ENCODE results near the gene DAP.

DAP gene

GRCh38 chr5:10637944-10638343, 123.1 kb downstream of the DAP start:
- Histone ChIP-seq H3K27me3 (replicated peaks; ENCODE audit: control insufficient read depth, insufficient read depth, low read length) (no peaks in the 10 kb centered on the region), H3K4me3 (replicated peaks; ENCODE audit: low read depth, low read length) (no peak overlapping the region), H3K36me3 (ENCODE audit: control insufficient read depth, insufficient read depth, low read length) (peaks cover 12% of the 10 kb centered on the region)
- no peak for DNase-seq (ENCODE audit: extremely low read depth, insufficient read length)
- TF ChIP-seq, protein P1, sequence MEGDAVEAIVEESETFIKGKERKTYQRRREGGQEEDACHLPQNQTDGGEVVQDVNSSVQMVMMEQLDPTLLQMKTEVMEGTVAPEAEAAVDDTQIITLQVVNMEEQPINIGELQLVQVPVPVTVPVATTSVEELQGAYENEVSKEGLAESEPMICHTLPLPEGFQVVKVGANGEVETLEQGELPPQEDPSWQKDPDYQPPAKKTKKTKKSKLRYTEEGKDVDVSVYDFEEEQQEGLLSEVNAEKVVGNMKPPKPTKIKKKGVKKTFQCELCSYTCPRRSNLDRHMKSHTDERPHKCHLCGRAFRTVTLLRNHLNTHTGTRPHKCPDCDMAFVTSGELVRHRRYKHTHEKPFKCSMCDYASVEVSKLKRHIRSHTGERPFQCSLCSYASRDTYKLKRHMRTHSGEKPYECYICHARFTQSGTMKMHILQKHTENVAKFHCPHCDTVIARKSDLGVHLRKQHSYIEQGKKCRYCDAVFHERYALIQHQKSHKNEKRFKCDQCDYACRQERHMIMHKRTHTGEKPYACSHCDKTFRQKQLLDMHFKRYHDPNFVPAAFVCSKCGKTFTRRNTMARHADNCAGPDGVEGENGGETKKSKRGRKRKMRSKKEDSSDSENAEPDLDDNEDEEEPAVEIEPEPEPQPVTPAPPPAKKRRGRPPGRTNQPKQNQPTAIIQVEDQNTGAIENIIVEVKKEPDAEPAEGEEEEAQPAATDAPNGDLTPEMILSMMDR (IDR thresholded peaks at IDR 0.05; ENCODE audit: insufficient read depth, low read length, poor library complexity, severe bottlenecking) = no peak

DNA sequence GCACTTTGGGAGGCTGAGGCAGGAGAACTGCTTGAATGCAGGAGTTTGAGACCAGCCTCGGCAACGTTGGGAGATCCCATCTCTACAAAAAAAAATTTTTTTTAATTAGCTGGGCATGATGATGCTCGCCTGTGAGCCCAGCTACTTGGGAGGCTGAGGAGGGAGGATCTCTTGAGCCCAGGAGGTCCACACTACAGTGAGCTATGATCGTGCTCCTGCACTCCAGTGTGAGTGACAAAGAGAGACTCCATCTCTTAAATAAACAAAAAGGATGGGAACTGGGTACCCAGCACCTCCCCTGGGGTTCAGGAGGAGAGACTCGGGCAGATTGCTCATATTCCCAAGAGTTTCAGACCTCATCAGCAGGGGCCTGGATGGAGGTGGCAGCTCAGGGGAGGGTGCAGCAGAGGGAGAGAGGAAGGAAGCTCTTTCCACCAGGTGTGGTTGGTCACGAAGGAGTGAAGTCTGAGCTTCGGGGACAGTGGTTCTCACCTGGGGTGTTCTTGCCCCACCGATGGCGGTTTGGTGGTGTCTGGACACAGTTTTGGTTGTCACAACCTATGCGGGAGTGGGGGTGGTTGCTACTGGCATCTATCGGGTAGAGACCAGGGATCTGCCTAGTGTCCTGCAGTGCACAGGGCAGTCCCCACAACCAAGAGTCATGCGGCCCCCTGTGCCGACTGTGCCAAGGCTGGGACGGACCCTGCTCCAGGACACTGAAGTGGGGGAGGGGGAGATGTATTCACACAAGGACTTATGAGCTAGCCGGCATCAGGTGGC, 124.5 kb downstream of the DAP start:
- TF ChIP-seq, protein P1 (IDR thresholded peaks at IDR 0.05; ENCODE audit: insufficient read depth, low read length, poor library complexity, severe bottlenecking) = no peak
- DNase-seq (ENCODE audit: extremely low read depth, insufficient read length) = no peak
- Histone ChIP-seq H3K36me3 (ENCODE audit: control insufficient read depth, insufficient read depth, low read length) (peaks cover 11% of the 10 kb centered on the region), H3K27me3 (replicated peaks; ENCODE audit: control insufficient read depth, insufficient read depth, low read length) (no peaks in the 10 kb centered on the region), H3K4me3 (replicated peaks; ENCODE audit: low read depth, low read length) (no peak overlapping the region)

DNA sequence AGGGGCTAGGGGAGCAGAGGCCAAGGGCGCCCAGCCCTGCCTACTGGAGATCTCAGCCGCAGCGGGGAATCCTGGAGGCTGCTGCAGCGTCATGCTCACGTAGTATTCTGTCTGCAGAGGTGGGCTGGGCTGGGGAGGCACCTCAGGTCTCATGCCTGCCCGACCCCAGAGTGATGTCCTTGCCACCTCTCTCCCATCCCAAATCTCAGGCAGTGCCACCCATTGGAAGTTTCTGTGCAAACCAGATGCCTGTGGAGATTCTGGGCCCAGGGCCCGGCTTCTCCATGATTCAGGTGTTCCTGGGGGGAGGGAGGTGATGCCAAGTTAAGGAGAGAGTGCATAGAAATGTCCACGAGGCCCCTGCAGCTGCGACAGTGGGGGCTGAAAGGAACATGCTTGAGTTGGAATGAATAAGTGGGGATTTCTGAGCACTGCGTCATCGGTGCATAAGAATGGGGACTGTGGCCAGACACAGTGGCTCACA, 125.1 kb downstream of the DAP start:
- peak overlapping the region; percentile 32 for H3K4me3 ChIP-seq (replicated peaks; ENCODE audit: low read depth, low read length)
- TF ChIP-seq, protein P1 (IDR thresholded peaks at IDR 0.05; ENCODE audit: insufficient read depth, low read length, poor library complexity, severe bottlenecking) = no peak

DNA sequence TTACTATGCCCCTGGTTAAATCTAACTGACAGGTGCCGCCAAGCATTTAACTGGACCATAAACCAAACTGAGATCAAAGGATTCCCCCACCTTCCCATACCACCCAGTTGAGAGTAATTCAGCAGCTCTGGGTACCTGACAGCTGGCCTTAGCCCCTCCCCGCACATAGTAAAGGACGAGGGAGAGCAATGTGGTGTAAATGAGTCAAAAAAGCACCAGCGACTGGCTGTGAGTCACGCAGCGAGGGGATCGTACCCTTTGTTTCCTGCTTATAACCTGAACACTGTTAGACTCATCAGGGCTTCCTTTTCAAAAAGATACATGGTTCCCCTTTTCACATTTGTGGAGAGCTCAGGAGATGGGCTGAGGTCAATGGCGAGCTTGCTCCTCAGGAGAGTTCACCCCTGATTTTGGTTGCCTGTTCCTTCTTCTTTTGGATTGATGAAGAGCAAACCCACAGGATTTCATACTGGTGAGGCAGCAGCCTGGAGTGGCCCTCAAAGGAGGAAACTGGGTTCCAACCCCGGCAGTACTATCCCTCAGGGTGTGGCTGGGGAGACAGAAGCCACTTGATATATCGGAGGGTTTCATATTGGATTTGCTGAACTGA, 125.7 kb downstream of the DAP start:
- peak overlapping the region; percentile 32 for H3K4me3 ChIP-seq (replicated peaks; ENCODE audit: low read depth, low read length)
- peaks cover 11% of the 10 kb centered on the region for H3K36me3 ChIP-seq (ENCODE audit: control insufficient read depth, insufficient read depth, low read length)
- DNase-seq (ENCODE audit: extremely low read depth, insufficient read length) = peak; percentile 79
- H3K27me3 ChIP-seq (replicated peaks; ENCODE audit: control insufficient read depth, insufficient read depth, low read length) = no peaks in the 10 kb centered on the region
- TF ChIP-seq, protein P1 (IDR thresholded peaks at IDR 0.05; ENCODE audit: insufficient read depth, low read length, poor library complexity, severe bottlenecking) = no peak

More for the DNA sequence above, 125.1 kb downstream of the DAP start:
- no peaks in the 10 kb centered on the region for H3K27me3 ChIP-seq (replicated peaks; ENCODE audit: control insufficient read depth, insufficient read depth, low read length)
- peak; percentile 64 for DNase-seq (ENCODE audit: extremely low read depth, insufficient read length)
- peaks cover 11% of the 10 kb centered on the region for H3K36me3 ChIP-seq (ENCODE audit: control insufficient read depth, insufficient read depth, low read length)

- no peak for DNase-seq (ENCODE audit: extremely low read depth, insufficient read length)
- Histone ChIP-seq H3K27me3 (replicated peaks; ENCODE audit: control insufficient read depth, insufficient read depth, low read length) (no peaks in the 10 kb centered on the region), H3K4me3 (replicated peaks; ENCODE audit: low read depth, low read length) (peak overlapping the region; percentile 32; the same call in 1 of the 2 replicates), H3K36me3 (ENCODE audit: control insufficient read depth, insufficient read depth, low read length) (peaks cover 9% of the 10 kb centered on the region)
- TF ChIP-seq, protein P1 (IDR thresholded peaks at IDR 0.05; ENCODE audit: insufficient read depth, low read length, poor library complexity, severe bottlenecking) = no peak
Measured at GRCh38 chr5:10634562-10634961, 126.5 kb downstream of the DAP start.
